Measurements from ENCODE around the gene MRPL42.

GRCh38 chr12:93468008-93468371, 676 bp downstream of the MRPL42 start:
- no peak for TF ChIP-seq CTCF (IDR thresholded peaks at IDR 0.05)
- TF ChIP-seq POLR2A (IDR thresholded peaks at IDR 0.05; ENCODE audit: low read depth), result no peak

Measured in esophagus muscularis mucosa (tissue), 3 donors.